SK-N-SH (cell line): ENCODE measurements around the gene CITED1. TPM values are rescaled to one million over a fixed set of nuclear protein-coding genes. Genes with fewer than 3 reads are reported as not detected.

ENCODE experiments used
- CTCF ChIA-PET: fragments of 300-600, 350-600 bp; formaldehyde crosslinking; extraction: SDS; loops from one replicate; lab custom pipeline; 2021; lab: Yijun Ruan, JAX
- POLR2A ChIA-PET: fragments of 350-600 bp; sonication (Branson Sonifier 250); formaldehyde crosslinking; extraction: SDS; loops from one replicate; lab custom pipeline; 2020; ENCODE audit warnings: antibody characterized with exemption, inconsistent platforms; lab: Yijun Ruan, JAX
- DNase-seq: peaks from one replicate; pipeline ENCODE4 v3.0.0; 2012
- H2AFZ ChIP-seq: fragments of 200-600 bp; sonication (generic); 2 replicates; pipeline ENCODE4 v1.8.1; 2016; ENCODE audit warnings: antibody characterized with exemption, mild to moderate bottlenecking, low read depth
- H3F3A ChIP-seq: fragments of 200-600 bp; sonication (generic); replicated peaks from 2 replicates; pipeline ENCODE3; 2016; ENCODE audit warnings: antibody characterized with exemption, mild to moderate bottlenecking; ENCODE audit not compliant: insufficient read depth
- H3K27ac ChIP-seq, 2 experiments: fragments of 200-500 bp in 1 of 2; fragments of 200-600 bp in 1 of 2; sonication (Bioruptor generic) in 1 of 2; sonication (generic), shearing (Covaris generic) in 1 of 2; 2 replicates each; pipeline versions ENCODE4 v1.5.1 to v1.6.1; 2014 to 2016; ENCODE audit warnings: low read depth in 2 of 2, inconsistent platforms in 1 of 2, low read length in 1 of 2, mild to moderate bottlenecking in 1 of 2, mixed read lengths in 1 of 2
- H3K27me3 ChIP-seq: fragments of 200-600 bp; sonication (generic), shearing (Covaris generic); 2 replicates; pipeline ENCODE4 v1.6.1; 2016; ENCODE audit warnings: mixed run types; ENCODE audit not compliant: insufficient read depth
- H3K36me3 ChIP-seq, 2 experiments: fragments of 200-500 bp in 1 of 2; fragments of 200-600 bp in 1 of 2; sonication (Bioruptor generic) in 1 of 2; sonication (generic) in 1 of 2; replicated peaks in 1 of 2; 2 replicates each; pipeline versions ENCODE3 to v1.5.1; 2014 to 2016; ENCODE audit warnings: low read length in 1 of 2, mild to moderate bottlenecking in 1 of 2; ENCODE audit not compliant: insufficient read depth in 2 of 2, control insufficient read depth in 1 of 2
- H3K4me1 ChIP-seq, 2 experiments: fragments of 200-500 bp in 1 of 2; fragments of 200-600 bp in 1 of 2; sonication (Bioruptor generic) in 1 of 2; sonication (generic), shearing (Covaris generic) in 1 of 2; 2 replicates each; pipeline versions ENCODE4 v1.5.1 to v1.6.1; 2014 to 2016; ENCODE audit warnings: low read depth in 1 of 2, low read length in 1 of 2, mixed run types in 1 of 2; ENCODE audit not compliant: insufficient read depth in 2 of 2, control insufficient read depth in 1 of 2
- H3K4me2 ChIP-seq: fragments of 200-600 bp; sonication (generic), shearing (Covaris generic); 2 replicates; pipeline ENCODE4 v1.6.1; 2017; ENCODE audit warnings: mixed run types
- H3K4me3 ChIP-seq, 2 experiments: fragments of 200-500 bp in 1 of 2; fragments of 200-600 bp in 1 of 2; sonication (Bioruptor generic) in 1 of 2; sonication (generic), shearing (Covaris generic) in 1 of 2; 2 replicates each; pipeline versions ENCODE4 v1.5.1 to v1.8.1; 2014 to 2016; ENCODE audit warnings: low read depth in 2 of 2, inconsistent platforms in 1 of 2, low read length in 1 of 2, mild to moderate bottlenecking in 1 of 2, mixed read lengths in 1 of 2, moderate library complexity in 1 of 2
- H3K79me2 ChIP-seq: fragments of 200-600 bp; sonication (generic); 2 replicates; pipeline ENCODE4 v1.8.1; 2017; ENCODE audit warnings: mild to moderate bottlenecking; ENCODE audit not compliant: insufficient read depth
- H3K9ac ChIP-seq: fragments of 200-600 bp; sonication (generic); 2 replicates; pipeline ENCODE4 v1.6.1; 2017; ENCODE audit warnings: mixed run types
- H3K9me2 ChIP-seq: fragments of 200-600 bp; sonication (generic); 2 replicates; pipeline ENCODE4 v1.6.1; 2017; ENCODE audit warnings: mixed run types
- H3K9me3 ChIP-seq: fragments of 200-600 bp; sonication (generic); 2 replicates; pipeline ENCODE4 v1.6.1; 2017; ENCODE audit warnings: mixed run types, mild to moderate bottlenecking, moderate library complexity
- H4K20me1 ChIP-seq: fragments of 200-600 bp; sonication (generic); 2 replicates; pipeline ENCODE4 v1.6.1; 2017; ENCODE audit warnings: mild to moderate bottlenecking, mixed run types; ENCODE audit not compliant: insufficient read depth
- CHD2 ChIP-seq: fragments of 150-350 bp; IDR thresholded peaks from 2 replicates; pipeline ENCODE4 v1.6.1; 2018; ENCODE audit warnings: low read length; ENCODE audit not compliant: partially characterized antibody
- EP300 ChIP-seq, 2 experiments: IDR thresholded peaks; 2 replicates each; pipeline versions ENCODE4 v1.4.0 to v1.6.1; 2012; ENCODE audit warnings: borderline replicate concordance in 1 of 2, low read depth in 1 of 2, low read length in 1 of 2
- FOXJ3 ChIP-seq: sonication (generic); formaldehyde crosslinking; IDR thresholded peaks from 2 replicates; pipeline ENCODE4 v1.5.1; 2020; ENCODE audit warnings: mild to moderate bottlenecking, missing genetic modification reagents
- FOXM1 ChIP-seq: IDR thresholded peaks from 2 replicates; pipeline ENCODE4 v1.4.0; 2012; ENCODE audit warnings: low read depth, mild to moderate bottlenecking
- GABPA ChIP-seq: IDR thresholded peaks from 2 replicates; pipeline ENCODE4 v1.4.0; 2012; ENCODE audit warnings: low read depth, mild to moderate bottlenecking
- JUND ChIP-seq: IDR thresholded peaks from 2 replicates; pipeline ENCODE4 v1.4.0; 2012
- MXI1 ChIP-seq: IDR thresholded peaks from 2 replicates; pipeline ENCODE4 v1.6.1; 2012; ENCODE audit warnings: mild to moderate bottlenecking, low read depth, low read length, improper control_type of control experiment
- NFIC ChIP-seq: IDR thresholded peaks from 2 replicates; pipeline ENCODE4 v1.4.0; 2012; ENCODE audit warnings: borderline replicate concordance
- POLR2AphosphoS5 ChIP-seq: IDR thresholded peaks from 2 replicates; pipeline ENCODE4 v1.6.1; 2012; ENCODE audit warnings: low read depth, low read length
- RAD21 ChIP-seq: IDR thresholded peaks from 2 replicates; pipeline ENCODE4 v1.6.1; 2012; ENCODE audit warnings: mild to moderate bottlenecking, low read length
- RCOR1 ChIP-seq: fragments of 150-350 bp; IDR thresholded peaks from 2 replicates; pipeline ENCODE4 v1.6.1; 2017; ENCODE audit warnings: antibody characterized with exemption, low read length
- RXRA ChIP-seq: IDR thresholded peaks from 2 replicates; pipeline ENCODE4 v1.4.0; 2012; ENCODE audit warnings: low read depth, mild to moderate bottlenecking, borderline replicate concordance
- TAF1 ChIP-seq: IDR thresholded peaks from 2 replicates; pipeline ENCODE4 v1.6.1; 2012; ENCODE audit warnings: low read depth, mild to moderate bottlenecking, low read length, moderate library complexity, borderline replicate concordance
- TEAD4 ChIP-seq: IDR thresholded peaks from 2 replicates; pipeline ENCODE4 v1.4.0; 2012; ENCODE audit warnings: mild to moderate bottlenecking, borderline replicate concordance; ENCODE audit not compliant: insufficient read depth
- WGBS: methylation state at CpG from one replicate; pipeline ENCODE4 v1.1.6; 2017; ENCODE audit warnings: low lambda C conversion rate; 5-methylcytosine and 5-hydroxymethylcytosine counted together
- polyA plus RNA-seq, 3 experiments: library from polyadenylated mRNA; depleted of rRNA; stranded (reverse); fragments of >200 nt; gene quantifications; 2 replicates each; pipeline ENCODE4 v1.2.3, GENCODE V29; 2012
- TF ChIP-seq, protein P1 (sequence below): IDR thresholded peaks from 2 replicates; pipeline ENCODE4 v1.4.0; 2012; ENCODE audit warnings: low read depth, borderline replicate concordance
- TF ChIP-seq, protein P2 (sequence below): fragments of 150-350 bp; IDR thresholded peaks from 2 replicates; pipeline ENCODE4 v1.6.1; 2017; ENCODE audit warnings: antibody characterized with exemption, low read length, low read depth, borderline replicate concordance
- TF ChIP-seq, protein P3 (sequence below): IDR thresholded peaks from 2 replicates; pipeline ENCODE4 v1.4.0; 2012; ENCODE audit warnings: low read depth, borderline replicate concordance
- TF ChIP-seq, protein P4 (sequence below): IDR thresholded peaks from 2 replicates; pipeline ENCODE4 v1.6.1; 2012; ENCODE audit warnings: mild to moderate bottlenecking, low read depth, low read length, moderate library complexity
- TF ChIP-seq, protein P5 (sequence below): fragments of 150-350 bp; IDR thresholded peaks from 2 replicates; pipeline ENCODE4 v1.6.1; 2016; ENCODE audit warnings: mild to moderate bottlenecking, low read depth, low read length

The CITED1 gene
- polyA plus RNA-seq, 1 of the 3 experiments (the other 2 are of a cell fraction), result 0.44 TPM

DNA sequence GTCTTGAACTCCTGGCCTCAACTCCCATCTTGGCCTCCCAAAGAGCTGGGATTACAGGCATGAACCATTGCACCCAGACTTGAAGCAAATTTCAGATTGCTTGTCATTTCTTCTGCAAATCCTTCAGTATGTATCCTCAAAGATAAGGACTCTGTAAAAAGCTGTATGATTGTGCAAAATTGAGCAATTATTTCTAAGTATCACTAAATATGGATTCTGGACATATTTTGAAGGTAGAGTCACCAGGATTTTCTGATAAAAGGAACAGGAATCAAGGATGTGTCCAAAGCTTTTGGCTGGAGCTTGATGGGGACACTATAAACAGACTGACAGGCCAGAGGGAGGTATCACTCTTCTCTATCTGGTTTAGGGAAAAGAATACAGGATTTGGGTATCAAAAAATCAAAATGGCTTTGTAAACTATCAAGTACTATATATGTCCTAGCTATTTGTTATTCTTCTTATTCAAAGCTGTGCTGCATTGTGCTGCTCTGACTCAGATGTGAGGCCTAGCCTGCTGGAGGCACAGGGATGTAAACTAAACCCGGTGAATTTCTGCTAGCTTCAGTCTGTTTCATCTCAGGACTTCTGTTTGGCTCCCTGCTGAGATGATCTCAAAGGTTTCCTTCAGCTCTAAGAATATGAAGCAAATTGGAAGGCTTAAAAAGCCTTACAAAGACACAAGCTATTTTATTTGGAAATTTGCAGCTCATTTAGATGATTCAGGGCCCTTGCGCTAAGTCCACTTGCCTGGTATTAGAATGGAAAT, 36.9 kb downstream of the CITED1 start (continued):
- TF ChIP-seq NFIC (no peak), TAF1 (no peak), POLR2AphosphoS5 (no peak; the same call in 1 of the 2 replicates), RXRA (no peak), FOXM1 (no peak), RCOR1 (no peak)
- TF ChIP-seq, protein P1, sequence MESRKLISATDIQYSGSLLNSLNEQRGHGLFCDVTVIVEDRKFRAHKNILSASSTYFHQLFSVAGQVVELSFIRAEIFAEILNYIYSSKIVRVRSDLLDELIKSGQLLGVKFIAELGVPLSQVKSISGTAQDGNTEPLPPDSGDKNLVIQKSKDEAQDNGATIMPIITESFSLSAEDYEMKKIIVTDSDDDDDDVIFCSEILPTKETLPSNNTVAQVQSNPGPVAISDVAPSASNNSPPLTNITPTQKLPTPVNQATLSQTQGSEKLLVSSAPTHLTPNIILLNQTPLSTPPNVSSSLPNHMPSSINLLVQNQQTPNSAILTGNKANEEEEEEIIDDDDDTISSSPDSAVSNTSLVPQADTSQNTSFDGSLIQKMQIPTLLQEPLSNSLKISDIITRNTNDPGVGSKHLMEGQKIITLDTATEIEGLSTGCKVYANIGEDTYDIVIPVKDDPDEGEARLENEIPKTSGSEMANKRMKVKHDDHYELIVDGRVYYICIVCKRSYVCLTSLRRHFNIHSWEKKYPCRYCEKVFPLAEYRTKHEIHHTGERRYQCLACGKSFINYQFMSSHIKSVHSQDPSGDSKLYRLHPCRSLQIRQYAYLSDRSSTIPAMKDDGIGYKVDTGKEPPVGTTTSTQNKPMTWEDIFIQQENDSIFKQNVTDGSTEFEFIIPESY, result no peak
- TF ChIP-seq, protein P2, sequence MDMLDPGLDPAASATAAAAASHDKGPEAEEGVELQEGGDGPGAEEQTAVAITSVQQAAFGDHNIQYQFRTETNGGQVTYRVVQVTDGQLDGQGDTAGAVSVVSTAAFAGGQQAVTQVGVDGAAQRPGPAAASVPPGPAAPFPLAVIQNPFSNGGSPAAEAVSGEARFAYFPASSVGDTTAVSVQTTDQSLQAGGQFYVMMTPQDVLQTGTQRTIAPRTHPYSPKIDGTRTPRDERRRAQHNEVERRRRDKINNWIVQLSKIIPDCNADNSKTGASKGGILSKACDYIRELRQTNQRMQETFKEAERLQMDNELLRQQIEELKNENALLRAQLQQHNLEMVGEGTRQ, result no peak

DNA sequence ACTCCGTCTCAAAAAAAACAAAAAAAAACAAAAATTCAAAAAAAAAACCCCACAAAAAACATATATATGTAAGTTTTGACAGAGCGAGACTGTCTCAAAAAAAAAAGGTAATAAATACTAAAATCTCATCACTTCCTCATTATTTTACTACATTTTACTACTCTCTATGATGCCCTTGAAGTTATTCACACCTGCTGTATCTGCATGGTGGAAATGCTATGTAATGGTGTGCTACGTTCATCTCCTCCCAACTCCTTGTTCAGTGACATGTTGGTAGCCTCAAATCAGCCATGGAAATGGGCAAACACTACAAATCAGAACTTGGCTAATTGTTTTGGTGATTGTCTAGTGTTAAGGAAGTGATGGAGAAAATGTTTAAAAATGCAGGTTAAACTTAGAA, 40.5 kb downstream of the CITED1 start:
- H3K4me1 ChIP-seq, result peaks cover 0 to 15% of the 10 kb centered on the region in 2 experiments; a peak in 2 of 4 replicates
- H3K9ac ChIP-seq, result no peak overlapping the region
- H3K27ac ChIP-seq, result no peak overlapping the region
- H3K79me2 ChIP-seq, result no peaks in the 10 kb centered on the region
- ChIA-PET CTCF (no interaction called here), POLR2A (no interaction called here)
- 95% methylated on average over 3 of the region's 3 CpGs for WGBS
- no peaks in the 10 kb centered on the region for H3K9me2 ChIP-seq
- H3K4me3 ChIP-seq, result no peak overlapping the region
- no peaks in the 10 kb centered on the region for H3K9me3 ChIP-seq
- no peak for DNase-seq
- no peak overlapping the region for H3K4me2 ChIP-seq
- H3K36me3 ChIP-seq, result peaks cover 14 to 23% of the 10 kb centered on the region in 2 experiments
- no peaks in the 10 kb centered on the region for H3K27me3 ChIP-seq
- H3F3A ChIP-seq, result peaks cover 30% of the 10 kb centered on the region
- H2AFZ ChIP-seq, result no peak overlapping the region
- H4K20me1 ChIP-seq, result peaks cover 13% of the 10 kb centered on the region
- TF ChIP-seq, protein P3, sequence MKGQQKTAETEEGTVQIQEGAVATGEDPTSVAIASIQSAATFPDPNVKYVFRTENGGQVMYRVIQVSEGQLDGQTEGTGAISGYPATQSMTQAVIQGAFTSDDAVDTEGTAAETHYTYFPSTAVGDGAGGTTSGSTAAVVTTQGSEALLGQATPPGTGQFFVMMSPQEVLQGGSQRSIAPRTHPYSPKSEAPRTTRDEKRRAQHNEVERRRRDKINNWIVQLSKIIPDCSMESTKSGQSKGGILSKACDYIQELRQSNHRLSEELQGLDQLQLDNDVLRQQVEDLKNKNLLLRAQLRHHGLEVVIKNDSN, result no peak
- TF ChIP-seq CHD2 (no peak), EP300 (IDR thresholded peaks at IDR 0.05; ENCODE audit: borderline replicate concordance in 1 of 2, low read depth in 1 of 2, low read length in 1 of 2) (no peak), GABPA (no peak), RAD21 (no peak), MXI1 (no peak), JUND (no peak), TEAD4 (no peak), FOXJ3 (no peak)
- TF ChIP-seq, protein P1, result no peak
- TF ChIP-seq, protein P4, sequence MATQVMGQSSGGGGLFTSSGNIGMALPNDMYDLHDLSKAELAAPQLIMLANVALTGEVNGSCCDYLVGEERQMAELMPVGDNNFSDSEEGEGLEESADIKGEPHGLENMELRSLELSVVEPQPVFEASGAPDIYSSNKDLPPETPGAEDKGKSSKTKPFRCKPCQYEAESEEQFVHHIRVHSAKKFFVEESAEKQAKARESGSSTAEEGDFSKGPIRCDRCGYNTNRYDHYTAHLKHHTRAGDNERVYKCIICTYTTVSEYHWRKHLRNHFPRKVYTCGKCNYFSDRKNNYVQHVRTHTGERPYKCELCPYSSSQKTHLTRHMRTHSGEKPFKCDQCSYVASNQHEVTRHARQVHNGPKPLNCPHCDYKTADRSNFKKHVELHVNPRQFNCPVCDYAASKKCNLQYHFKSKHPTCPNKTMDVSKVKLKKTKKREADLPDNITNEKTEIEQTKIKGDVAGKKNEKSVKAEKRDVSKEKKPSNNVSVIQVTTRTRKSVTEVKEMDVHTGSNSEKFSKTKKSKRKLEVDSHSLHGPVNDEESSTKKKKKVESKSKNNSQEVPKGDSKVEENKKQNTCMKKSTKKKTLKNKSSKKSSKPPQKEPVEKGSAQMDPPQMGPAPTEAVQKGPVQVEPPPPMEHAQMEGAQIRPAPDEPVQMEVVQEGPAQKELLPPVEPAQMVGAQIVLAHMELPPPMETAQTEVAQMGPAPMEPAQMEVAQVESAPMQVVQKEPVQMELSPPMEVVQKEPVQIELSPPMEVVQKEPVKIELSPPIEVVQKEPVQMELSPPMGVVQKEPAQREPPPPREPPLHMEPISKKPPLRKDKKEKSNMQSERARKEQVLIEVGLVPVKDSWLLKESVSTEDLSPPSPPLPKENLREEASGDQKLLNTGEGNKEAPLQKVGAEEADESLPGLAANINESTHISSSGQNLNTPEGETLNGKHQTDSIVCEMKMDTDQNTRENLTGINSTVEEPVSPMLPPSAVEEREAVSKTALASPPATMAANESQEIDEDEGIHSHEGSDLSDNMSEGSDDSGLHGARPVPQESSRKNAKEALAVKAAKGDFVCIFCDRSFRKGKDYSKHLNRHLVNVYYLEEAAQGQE, result no peak
- TF ChIP-seq, protein P5, sequence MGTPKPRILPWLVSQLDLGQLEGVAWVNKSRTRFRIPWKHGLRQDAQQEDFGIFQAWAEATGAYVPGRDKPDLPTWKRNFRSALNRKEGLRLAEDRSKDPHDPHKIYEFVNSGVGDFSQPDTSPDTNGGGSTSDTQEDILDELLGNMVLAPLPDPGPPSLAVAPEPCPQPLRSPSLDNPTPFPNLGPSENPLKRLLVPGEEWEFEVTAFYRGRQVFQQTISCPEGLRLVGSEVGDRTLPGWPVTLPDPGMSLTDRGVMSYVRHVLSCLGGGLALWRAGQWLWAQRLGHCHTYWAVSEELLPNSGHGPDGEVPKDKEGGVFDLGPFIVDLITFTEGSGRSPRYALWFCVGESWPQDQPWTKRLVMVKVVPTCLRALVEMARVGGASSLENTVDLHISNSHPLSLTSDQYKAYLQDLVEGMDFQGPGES, result no peak
